ENCODE measurements around the gene ZNF273.
"Not testable (repeated sequence)": the region's sequence is repeated elsewhere in the genome, so short reads cannot be mapped to it uniquely, and the experiment has no call there.

The ZNF273 gene

GRCh38 chr7:64945503-64946175 lies 42.6 kb downstream of the ZNF273 start:
- no peak for ATAC-seq
- no peak for TF ChIP-seq ZFP30 (CRISPR knock-in tag; IDR thresholded peaks at IDR 0.05)

DNA sequence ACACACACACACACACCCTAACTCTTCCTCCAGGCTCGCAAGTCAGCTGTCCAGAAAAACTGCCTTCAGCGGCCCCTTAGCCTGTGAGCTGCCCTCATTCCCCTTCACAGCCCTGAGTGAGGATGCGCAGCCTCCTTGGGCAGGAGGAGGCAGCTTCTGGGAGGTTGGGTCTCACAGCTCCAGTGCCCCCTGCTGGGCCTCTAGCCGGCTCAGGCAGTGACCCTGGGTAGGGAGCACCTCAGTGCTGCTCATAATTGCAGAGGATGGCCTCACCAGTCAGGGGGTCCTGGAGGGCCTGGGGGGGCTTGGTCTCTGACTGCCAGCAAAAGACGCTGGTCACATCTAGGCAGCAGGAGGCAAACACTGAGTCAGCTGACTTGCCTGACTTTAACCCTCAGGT lies 43.7 kb downstream of the ZNF273 start:
- ATAC-seq = peak; percentile 78
- TF ChIP-seq ZNF8 (CRISPR knock-in tag; IDR thresholded peaks at IDR 0.05) (no peak), ESRRG (CRISPR knock-in tag; IDR thresholded peaks at IDR 0.05) (no peak), TSHZ2 (CRISPR knock-in tag; IDR thresholded peaks at IDR 0.05) (no peak), CREB5 (CRISPR knock-in tag; IDR thresholded peaks at IDR 0.05; ENCODE audit: low read depth) (no peak), OSR1 (CRISPR knock-in tag; IDR thresholded peaks at IDR 0.05) (no peak)

DNA sequence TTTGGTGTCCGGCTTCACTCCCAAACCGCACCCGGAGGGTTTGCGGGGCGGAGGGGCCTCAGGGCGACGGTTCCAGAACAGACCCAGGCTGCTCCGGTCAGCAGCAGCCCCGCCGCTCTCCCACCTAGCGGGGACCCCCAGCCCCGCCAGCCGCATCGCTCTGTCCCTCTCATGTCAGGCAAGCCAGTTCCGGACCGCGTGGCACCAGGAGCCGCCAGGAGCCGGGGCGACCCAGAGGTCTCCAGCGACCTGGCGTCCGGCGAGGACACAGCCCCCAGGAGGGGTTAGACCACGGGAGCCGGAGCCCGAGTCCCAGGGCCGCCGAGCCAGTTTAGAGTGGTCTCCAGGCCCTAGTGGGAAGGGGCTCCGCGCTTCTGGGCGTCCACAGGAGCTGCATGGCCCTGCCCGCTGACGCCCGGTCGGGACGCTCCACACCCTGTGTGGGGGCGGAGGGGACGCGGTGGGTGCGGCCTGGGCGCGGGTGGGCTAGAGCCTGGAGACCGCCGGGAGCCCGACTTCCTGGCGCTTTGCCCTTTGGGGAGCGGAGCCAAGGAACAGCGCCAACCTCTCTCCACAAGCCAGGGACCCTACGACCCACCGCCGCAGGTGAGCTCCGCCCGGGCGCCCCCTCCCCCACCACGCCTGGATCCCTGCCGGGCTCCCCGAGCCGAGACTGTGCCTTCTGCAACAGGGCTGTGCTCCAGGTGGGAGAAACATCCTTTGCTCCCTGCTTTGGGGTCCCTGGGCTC lies 44.4 kb downstream of the ZNF273 start:
- TF ChIP-seq ZFP30 (CRISPR knock-in tag; IDR thresholded peaks at IDR 0.05) (no peak), PPARA (CRISPR knock-in tag; IDR thresholded peaks at IDR 0.05; ENCODE audit: borderline replicate concordance) (no peak), ZNF70 (CRISPR knock-in tag; IDR thresholded peaks at IDR 0.05) (no peak), CREB5 (CRISPR knock-in tag; IDR thresholded peaks at IDR 0.05; ENCODE audit: low read depth) (no peak), ISL1 (CRISPR knock-in tag; IDR thresholded peaks at IDR 0.05) (no peak), ESRRG (CRISPR knock-in tag; IDR thresholded peaks at IDR 0.05) (no peak), PATZ1 (CRISPR knock-in tag; IDR thresholded peaks at IDR 0.05; ENCODE audit: borderline replicate concordance) (no peak), SNAI2 (CRISPR knock-in tag; IDR thresholded peaks at IDR 0.05) (no peak), ZC3H10 (CRISPR knock-in tag; IDR thresholded peaks at IDR 0.05) (no peak), ARNTL (CRISPR knock-in tag; IDR thresholded peaks at IDR 0.05; ENCODE audit: borderline replicate concordance, low read depth) (no peak), GLIS3 (CRISPR knock-in tag; IDR thresholded peaks at IDR 0.05) (no peak), TSHZ2 (CRISPR knock-in tag; IDR thresholded peaks at IDR 0.05) (no peak), TOX (CRISPR knock-in tag; IDR thresholded peaks at IDR 0.05; ENCODE audit: borderline replicate concordance) (no peak), CSDC2 (CRISPR knock-in tag; IDR thresholded peaks at IDR 0.05) (no peak), ZNF565 (CRISPR knock-in tag; conservative IDR thresholded peaks at IDR 0.05; ENCODE audit: low read depth) (no peak)
- TF ChIP-seq, protein P1, sequence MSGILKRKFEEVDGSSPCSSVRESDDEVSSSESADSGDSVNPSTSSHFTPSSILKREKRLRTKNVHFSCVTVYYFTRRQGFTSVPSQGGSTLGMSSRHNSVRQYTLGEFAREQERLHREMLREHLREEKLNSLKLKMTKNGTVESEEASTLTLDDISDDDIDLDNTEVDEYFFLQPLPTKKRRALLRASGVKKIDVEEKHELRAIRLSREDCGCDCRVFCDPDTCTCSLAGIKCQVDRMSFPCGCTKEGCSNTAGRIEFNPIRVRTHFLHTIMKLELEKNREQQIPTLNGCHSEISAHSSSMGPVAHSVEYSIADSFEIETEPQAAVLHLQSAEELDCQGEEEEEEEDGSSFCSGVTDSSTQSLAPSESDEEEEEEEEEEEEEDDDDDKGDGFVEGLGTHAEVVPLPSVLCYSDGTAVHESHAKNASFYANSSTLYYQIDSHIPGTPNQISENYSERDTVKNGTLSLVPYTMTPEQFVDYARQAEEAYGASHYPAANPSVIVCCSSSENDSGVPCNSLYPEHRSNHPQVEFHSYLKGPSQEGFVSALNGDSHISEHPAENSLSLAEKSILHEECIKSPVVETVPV (CRISPR knock-in tag; IDR thresholded peaks at IDR 0.05) = no peak
- TF ChIP-seq, protein P2, sequence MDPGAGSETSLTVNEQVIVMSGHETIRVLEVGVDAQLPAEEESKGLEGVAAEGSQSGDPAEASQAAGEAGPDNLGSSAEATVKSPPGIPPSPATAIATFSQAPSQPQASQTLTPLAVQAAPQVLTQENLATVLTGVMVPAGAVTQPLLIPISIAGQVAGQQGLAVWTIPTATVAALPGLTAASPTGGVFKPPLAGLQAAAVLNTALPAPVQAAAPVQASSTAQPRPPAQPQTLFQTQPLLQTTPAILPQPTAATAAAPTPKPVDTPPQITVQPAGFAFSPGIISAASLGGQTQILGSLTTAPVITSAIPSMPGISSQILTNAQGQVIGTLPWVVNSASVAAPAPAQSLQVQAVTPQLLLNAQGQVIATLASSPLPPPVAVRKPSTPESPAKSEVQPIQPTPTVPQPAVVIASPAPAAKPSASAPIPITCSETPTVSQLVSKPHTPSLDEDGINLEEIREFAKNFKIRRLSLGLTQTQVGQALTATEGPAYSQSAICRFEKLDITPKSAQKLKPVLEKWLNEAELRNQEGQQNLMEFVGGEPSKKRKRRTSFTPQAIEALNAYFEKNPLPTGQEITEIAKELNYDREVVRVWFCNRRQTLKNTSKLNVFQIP (CRISPR knock-in tag; IDR thresholded peaks at IDR 0.05; ENCODE audit: borderline replicate concordance, low read depth) = no peak
- peak; percentile 52 for ATAC-seq

GRCh38 chr7:64948774-64949173 lies 45.7 kb downstream of the ZNF273 start:
- not testable (repeated sequence) for ATAC-seq

GRCh38 chr7:64950673-64951072 lies 47.6 kb downstream of the ZNF273 start:
- not testable (repeated sequence) for ATAC-seq

Data from SK-N-SH treated with all-trans-retinoic acid at 6 μM for 48 hours (cell line).